Sigmoid colon (tissue), 7 donors: ENCODE measurements around the gene KCNB1. TPM values are rescaled to one million over a fixed set of nuclear protein-coding genes. Genes with fewer than 3 reads are reported as not detected.

ENCODE experiments used
- DNase-seq: peaks from one replicate; pipeline ENCODE4 v3.0.0-alpha.2; 2019
- H3K27ac ChIP-seq, 4 donors: fragments of 200-600 bp; sonication (generic); one replicate each; pipeline ENCODE4 v1.5.1; 2016 to 2019; ENCODE audit warnings: mild to moderate bottlenecking in 1 of 4
- H3K27me3 ChIP-seq, 3 donors: fragments of 200-600 bp; sonication (generic); one replicate each; pipeline ENCODE4 v1.5.1; 2019; ENCODE audit warnings: mild to moderate bottlenecking in 1 of 3
- H3K36me3 ChIP-seq, 4 donors: fragments of 200-600 bp; sonication (generic); one replicate each; pipeline ENCODE4 v1.5.1; 2016 to 2019
- H3K4me1 ChIP-seq, 4 donors: fragments of 200-600 bp; sonication (generic); one replicate each; pipeline ENCODE4 v1.5.1; 2017 to 2019
- H3K4me3 ChIP-seq, 4 donors: fragments of 200-600 bp; sonication (generic); one replicate each; pipeline ENCODE4 v1.5.1; 2017 to 2019; ENCODE audit warnings: mild to moderate bottlenecking in 2 of 4, moderate library complexity in 1 of 4
- H3K9me3 ChIP-seq, 4 donors: fragments of 200-600 bp in 3 of 4; sonication (generic) in 3 of 4; one replicate each; pipeline versions ENCODE4 v1.5.1 to v1.6.1; 2013 to 2019
- EP300 ChIP-seq, 4 donors: sonication (generic); formaldehyde crosslinking; IDR thresholded peaks; one replicate each; pipeline ENCODE4 v1.6.1; 2017; ENCODE audit warnings: antibody characterized with exemption in 4 of 4
- POLR2A ChIP-seq, 2 donors: fragments of 450-650 bp; IDR thresholded peaks; one replicate each; pipeline ENCODE4 v1.6.1; 2016; ENCODE audit warnings: antibody characterized with exemption in 2 of 2, mild to moderate bottlenecking in 2 of 2, moderate library complexity in 2 of 2
- POLR2AphosphoS5 ChIP-seq, 4 donors: sonication (generic); formaldehyde crosslinking; IDR thresholded peaks; one replicate each; pipeline ENCODE4 v1.6.1; 2017; ENCODE audit warnings: antibody characterized with exemption in 4 of 4
- WGBS, 2 donors: extraction: QIAGEN DNeasy Blood & Tissue Kit; methylation state at CpG; one replicate each; pipeline ENCODE4 v1.1.7; 2013; 5-methylcytosine and 5-hydroxymethylcytosine counted together
- intact Hi-C: fragments of 100-400 bp; cut with DNase I; formaldehyde crosslinking; loops from one replicate; pipeline ENCODE4 v1.15.1; 2023
- polyA plus RNA-seq, 3 donors: library from polyadenylated mRNA; stranded (reverse); fragments of 200-250 nt; gene quantifications; one replicate each; pipeline ENCODE4 v1.2.3, GENCODE V29; 2013
- total RNA-seq, 4 donors: library from RNA; depleted of rRNA; stranded (reverse); fragments of >200 nt; gene quantifications; one replicate each; pipeline ENCODE4 v1.1.0, GENCODE V29; 2016
- TF ChIP-seq, protein P1 (sequence below), 4 experiments: fragments of 450-650 bp in 3 of 4; fragments of 200-600 bp in 1 of 4; IDR thresholded peaks; one replicate each; pipeline ENCODE4 v1.5.1; 2016 to 2019; ENCODE audit warnings: antibody characterized with exemption in 4 of 4, mild to moderate bottlenecking in 3 of 4, moderate library complexity in 2 of 4
- donor health status: healthy with polysubstance abuse.
- donor health status: Bipolar disorder and iron deficiency.
- donor health status: healthy.

Gene KCNB1
- total and polyA plus RNA-seq, 7 donors = under 0.01 to 20.6 (median 14.6) TPM; not detected in 1

DNA sequence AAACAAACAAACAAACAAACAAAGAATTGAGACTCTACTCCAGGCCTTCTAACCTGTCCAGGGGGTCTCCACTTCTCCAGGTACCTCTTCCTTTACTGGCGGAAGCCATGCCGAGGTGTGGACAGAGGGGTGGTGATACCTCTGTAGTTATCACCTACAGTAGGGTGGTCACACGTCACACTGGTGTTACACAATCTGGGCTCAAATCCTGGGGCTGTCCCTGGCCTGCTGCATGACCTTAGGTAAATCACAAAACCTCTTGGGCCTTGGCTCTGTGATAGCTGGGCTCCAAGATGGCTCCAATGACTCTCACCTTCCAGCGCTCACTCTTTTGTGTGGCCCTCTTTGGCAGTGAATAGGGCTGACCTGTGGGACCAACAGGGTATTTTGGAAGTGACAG is 127.8 kb downstream of the KCNB1 start:
- no peak overlapping the region for H3K4me3 ChIP-seq
- H3K4me1 ChIP-seq = peaks cover 0 to 22% (median 19%) of the 10 kb centered on the region in 4 donors
- H3K9me3 ChIP-seq = no peaks in the 10 kb centered on the region
- TF ChIP-seq POLR2A (IDR thresholded peaks at IDR 0.05) (no peak), POLR2AphosphoS5 (IDR thresholded peaks at IDR 0.05) (no peak), EP300 (IDR thresholded peaks at IDR 0.05) (no peak)
- TF ChIP-seq, protein P1, sequence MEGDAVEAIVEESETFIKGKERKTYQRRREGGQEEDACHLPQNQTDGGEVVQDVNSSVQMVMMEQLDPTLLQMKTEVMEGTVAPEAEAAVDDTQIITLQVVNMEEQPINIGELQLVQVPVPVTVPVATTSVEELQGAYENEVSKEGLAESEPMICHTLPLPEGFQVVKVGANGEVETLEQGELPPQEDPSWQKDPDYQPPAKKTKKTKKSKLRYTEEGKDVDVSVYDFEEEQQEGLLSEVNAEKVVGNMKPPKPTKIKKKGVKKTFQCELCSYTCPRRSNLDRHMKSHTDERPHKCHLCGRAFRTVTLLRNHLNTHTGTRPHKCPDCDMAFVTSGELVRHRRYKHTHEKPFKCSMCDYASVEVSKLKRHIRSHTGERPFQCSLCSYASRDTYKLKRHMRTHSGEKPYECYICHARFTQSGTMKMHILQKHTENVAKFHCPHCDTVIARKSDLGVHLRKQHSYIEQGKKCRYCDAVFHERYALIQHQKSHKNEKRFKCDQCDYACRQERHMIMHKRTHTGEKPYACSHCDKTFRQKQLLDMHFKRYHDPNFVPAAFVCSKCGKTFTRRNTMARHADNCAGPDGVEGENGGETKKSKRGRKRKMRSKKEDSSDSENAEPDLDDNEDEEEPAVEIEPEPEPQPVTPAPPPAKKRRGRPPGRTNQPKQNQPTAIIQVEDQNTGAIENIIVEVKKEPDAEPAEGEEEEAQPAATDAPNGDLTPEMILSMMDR (IDR thresholded peaks at IDR 0.05) = no peak
- DNase-seq = no peak
- no peak overlapping the region for H3K27ac ChIP-seq
- intact Hi-C loops = no loop called here
- no peaks in the 10 kb centered on the region for H3K27me3 ChIP-seq
- 89 to 90% methylated on average over 4 of the region's 4 CpGs for WGBS, 2 donors
- H3K36me3 ChIP-seq = no peaks in the 10 kb centered on the region

DNA sequence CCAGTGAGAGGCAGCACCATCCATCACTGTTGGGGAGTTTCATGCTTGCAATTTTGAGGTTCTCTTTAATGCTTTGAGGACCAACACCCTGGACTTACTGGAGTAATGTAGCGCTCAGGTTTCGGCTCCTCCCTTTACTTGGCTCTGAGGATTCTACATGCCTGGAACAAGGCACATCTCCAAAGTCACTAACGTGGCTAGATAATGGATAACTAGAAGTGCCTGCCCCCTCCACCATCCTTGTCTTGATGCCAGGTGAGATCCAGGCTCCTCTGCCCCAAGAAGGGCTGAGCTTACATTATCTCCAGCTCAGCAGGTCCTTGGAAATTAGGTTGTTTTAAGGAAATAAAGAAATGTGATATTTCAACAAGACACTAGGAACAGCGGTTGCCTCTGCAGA is 129.1 kb downstream of the KCNB1 start:
- TF ChIP-seq POLR2A (IDR thresholded peaks at IDR 0.05) (no peak), POLR2AphosphoS5 (IDR thresholded peaks at IDR 0.05) (no peak), EP300 (IDR thresholded peaks at IDR 0.05) (no peak)
- TF ChIP-seq, protein P1 (IDR thresholded peaks at IDR 0.05) = no peak

DNA sequence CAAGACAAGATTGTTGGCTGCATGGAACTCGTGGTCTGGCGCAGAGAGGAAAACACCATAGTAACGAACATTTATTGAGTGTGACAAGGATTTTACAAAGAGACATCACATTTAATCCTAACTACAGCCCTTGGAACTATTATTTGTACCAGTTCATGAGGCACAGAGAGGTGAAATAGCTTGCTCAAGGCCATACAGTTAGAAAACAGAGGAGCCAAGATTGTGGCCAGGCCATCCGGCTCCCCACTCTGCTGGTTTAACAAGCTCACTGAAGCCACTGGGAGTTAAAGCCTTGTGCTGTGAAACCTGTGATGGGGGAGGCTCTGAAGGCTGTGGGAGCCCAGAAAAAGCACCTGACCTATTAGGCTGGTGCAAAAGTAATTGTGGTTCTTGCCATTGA is 129.7 kb downstream of the KCNB1 start:
- peak overlapping the region in 3 of 4 donors; percentile 32 to 89 (median 53) for H3K27ac ChIP-seq
- H3K36me3 ChIP-seq = no peaks in the 10 kb centered on the region
- no peaks in the 10 kb centered on the region for H3K9me3 ChIP-seq
- peaks cover 0 to 32% (median 27%) of the 10 kb centered on the region in 4 donors for H3K4me1 ChIP-seq
- no peak for TF ChIP-seq POLR2A (IDR thresholded peaks at IDR 0.05)
- intact Hi-C loops = loop anchor here (2.0 kb wide), 1 partner anchor 26 kb away; no protein-coding TSS in a partner anchor
- no peaks in the 10 kb centered on the region for H3K27me3 ChIP-seq
- WGBS, 2 donors = 73 to 76% methylated on average over 4 of the region's 4 CpGs
- no peak overlapping the region for H3K4me3 ChIP-seq
- DNase-seq = no peak

More for the DNA sequence above, 129.1 kb downstream of the KCNB1 start:
- Histone ChIP-seq H3K4me1 (peaks cover 0 to 28% (median 25%) of the 10 kb centered on the region in 4 donors), H3K27me3 (no peaks in the 10 kb centered on the region), H3K4me3 (no peak overlapping the region), H3K36me3 (no peaks in the 10 kb centered on the region), H3K9me3 (no peaks in the 10 kb centered on the region), H3K27ac (peak overlapping the region in 1 of 4 donors; percentile 89)
- DNase-seq = no peak
- 28 to 66% methylated on average over 4 of the region's 4 CpGs for WGBS, 2 donors
- intact Hi-C loops = loop anchor here (2.0 kb wide), 1 partner anchor 25 kb away; no protein-coding TSS in a partner anchor

DNA sequence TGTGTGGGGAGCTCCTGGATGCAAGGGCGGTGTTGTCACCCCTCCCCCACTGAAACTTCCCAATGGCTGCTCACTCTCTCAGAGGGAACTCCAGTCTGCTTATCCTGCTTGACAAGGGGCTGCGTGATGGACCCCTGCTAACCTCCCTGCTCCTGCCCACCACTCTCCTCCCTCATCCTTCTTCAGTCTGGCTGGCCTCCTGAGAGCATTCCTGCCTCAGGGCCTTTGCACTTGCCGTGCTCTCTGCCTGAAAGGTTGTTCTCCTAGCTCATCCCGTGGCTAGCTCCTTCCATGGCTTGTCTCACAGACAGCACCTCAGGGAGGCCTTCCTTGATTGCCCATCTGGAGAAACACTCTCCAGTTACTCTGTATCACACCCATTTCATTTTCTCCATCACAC is 130.7 kb downstream of the KCNB1 start:
- intact Hi-C loops = loop anchor here (2.0 kb wide), 1 partner anchor 27 kb away; no protein-coding TSS in a partner anchor
- H3K27me3 ChIP-seq = no peaks in the 10 kb centered on the region
- no peaks in the 10 kb centered on the region for H3K36me3 ChIP-seq
- peaks cover 0 to 34% (median 28%) of the 10 kb centered on the region in 4 donors for H3K4me1 ChIP-seq
- WGBS, 2 donors = 82 to 86% methylated on average over 4 of the region's 4 CpGs
- H3K9me3 ChIP-seq = no peaks in the 10 kb centered on the region
- no peak for DNase-seq
- TF ChIP-seq POLR2A (IDR thresholded peaks at IDR 0.05) (no peak), EP300 (IDR thresholded peaks at IDR 0.05) (no peak), POLR2AphosphoS5 (IDR thresholded peaks at IDR 0.05) (no peak)
- TF ChIP-seq, protein P1 (IDR thresholded peaks at IDR 0.05) = no peak
- H3K27ac ChIP-seq = peak overlapping the region in 2 of 4 donors; percentile 32 to 89
- no peak overlapping the region for H3K4me3 ChIP-seq

DNA sequence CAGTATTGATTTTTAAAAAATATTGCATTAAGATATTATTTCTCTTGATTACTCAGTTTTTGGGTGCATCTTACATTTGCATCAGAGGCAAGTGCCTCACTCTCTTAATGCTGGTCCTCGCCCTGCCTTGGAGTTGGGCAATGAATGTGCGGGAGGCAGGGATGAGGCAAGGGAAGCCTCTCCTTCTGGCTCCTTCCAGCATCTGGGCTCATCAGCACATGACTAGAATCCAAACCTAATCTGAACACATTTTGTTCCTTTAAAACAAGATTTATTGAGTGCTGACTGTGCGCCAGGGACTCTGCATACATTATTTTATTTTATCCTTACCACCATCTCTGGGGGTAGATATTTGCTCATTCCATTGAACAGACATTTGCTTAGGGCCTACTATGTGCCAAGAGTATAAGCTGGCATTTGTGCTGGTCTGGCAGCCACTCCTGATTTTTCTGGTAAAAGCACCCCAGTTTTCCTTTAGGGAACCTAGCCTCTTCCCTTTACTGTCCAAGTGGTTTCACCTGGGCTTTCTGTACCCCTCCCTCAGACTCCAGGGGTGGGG is 132.7 kb downstream of the KCNB1 start:
- Histone ChIP-seq H3K4me3 (no peak overlapping the region), H3K27me3 (no peaks in the 10 kb centered on the region), H3K36me3 (no peaks in the 10 kb centered on the region), H3K4me1 (peaks cover 0 to 52% (median 44%) of the 10 kb centered on the region in 4 donors), H3K9me3 (no peaks in the 10 kb centered on the region), H3K27ac (peak overlapping the region; percentile 44 to 89 (median 77))
- WGBS, 2 donors = 86 to 87% methylated on average over 3 of the region's 3 CpGs
- TF ChIP-seq EP300 (IDR thresholded peaks at IDR 0.05) (peak in 3 of 4 donors; percentile 24 to 93 (median 80)), POLR2A (IDR thresholded peaks at IDR 0.05) (no peak), POLR2AphosphoS5 (IDR thresholded peaks at IDR 0.05) (peak; percentile 63 to 89 (median 67))
- TF ChIP-seq, protein P1 (IDR thresholded peaks at IDR 0.05) = no peak
- peak; percentile 92 for DNase-seq
- intact Hi-C loops = no loop called here
